Gastrocnemius medialis (tissue), 4 donors: ENCODE results near the gene KCMF1. TPM values are rescaled to one million over a fixed set of nuclear protein-coding genes. Genes with fewer than 3 reads are reported as not detected.

ENCODE experiments used
- ATAC-seq, 2 donors: fragments of 150-250 bp; one replicate each; pipeline ENCODE4 v1.9.1; 2016
- DNase-seq, 2 donors: peaks; one replicate each; pipeline ENCODE4 v3.0.0-alpha.2; 2019
- H3K27ac ChIP-seq, 4 donors: fragments of 200-600 bp; sonication (generic); 1 replicate in 1 of 4; 2 replicates in 3 of 4; pipeline ENCODE4 v1.5.1; 2016 to 2018; ENCODE audit warnings: mild to moderate bottlenecking in 2 of 4, moderate library complexity in 1 of 4
- H3K27me3 ChIP-seq, 3 donors: fragments of 200-600 bp; sonication (generic) in 2 of 3; 1 replicate in 1 of 3; 2 replicates in 2 of 3; pipeline versions ENCODE4 v1.5.1 to v1.6.0; 2016 to 2019; ENCODE audit warnings: mild to moderate bottlenecking in 1 of 3, moderate library complexity in 1 of 3
- H3K36me3 ChIP-seq, 2 donors: fragments of 200-600 bp; sonication (generic) in 1 of 2; one replicate each; pipeline ENCODE4 v1.5.1; 2017 to 2018
- H3K4me1 ChIP-seq, 2 donors: fragments of 200-600 bp; sonication (generic) in 1 of 2; one replicate each; pipeline ENCODE4 v1.5.1; 2016 to 2017; ENCODE audit warnings: mild to moderate bottlenecking in 2 of 2
- H3K4me3 ChIP-seq, 4 donors: fragments of 200-600 bp; sonication (generic) in 3 of 4; 1 replicate in 1 of 4; 2 replicates in 3 of 4; pipeline ENCODE4 v1.5.1; 2016 to 2019; ENCODE audit warnings: mild to moderate bottlenecking in 2 of 4
- H3K9me3 ChIP-seq, 3 donors: fragments of 200-600 bp; sonication (generic) in 2 of 3; 1 replicate in 1 of 3; 2 replicates in 2 of 3; pipeline ENCODE4 v1.5.1; 2016 to 2019
- POLR2A ChIP-seq, 2 donors: fragments of 450-650 bp; IDR thresholded peaks; one replicate each; pipeline ENCODE4 v1.6.1; 2017; ENCODE audit warnings: antibody characterized with exemption in 2 of 2, mild to moderate bottlenecking in 2 of 2, moderate library complexity in 2 of 2
- in situ Hi-C, 4 donors: fragments of 200-750 bp; cut with MboI; loops; one replicate each; pipeline versions ENCODE4 v1.15.0 to v1.8.0; 2017; ENCODE audit warnings: low sequenced_read_pairs in 4 of 4
- intact Hi-C: fragments of 100-400 bp; cut with DNase I; formaldehyde crosslinking; loops from one replicate; pipeline ENCODE4 v1.15.1; 2023; ENCODE audit warnings: low total_unique reads
- total RNA-seq, 4 donors: library from RNA; depleted of rRNA; stranded (reverse); fragments of >200 nt; gene quantifications; one replicate each; pipeline versions ENCODE4 v1.1.0 to v1.2.3, GENCODE V29; 2016
- TF ChIP-seq, protein P1 (sequence below), 5 experiments: fragments of 450-650 bp in 3 of 5; fragments of 200-600 bp in 2 of 5; sonication (generic) in 2 of 5; IDR thresholded peaks in 4 of 5; conservative IDR thresholded peaks in 1 of 5; 1 replicate in 4 of 5; 2 replicates in 1 of 5; pipeline ENCODE4 v1.5.1; 2016 to 2019; ENCODE audit warnings: antibody characterized with exemption in 5 of 5, mild to moderate bottlenecking in 3 of 5, moderate library complexity in 3 of 5

Gene KCMF1
- total RNA-seq, 4 donors from 2014 or later, result 158 to 178 (median 165) TPM

DNA sequence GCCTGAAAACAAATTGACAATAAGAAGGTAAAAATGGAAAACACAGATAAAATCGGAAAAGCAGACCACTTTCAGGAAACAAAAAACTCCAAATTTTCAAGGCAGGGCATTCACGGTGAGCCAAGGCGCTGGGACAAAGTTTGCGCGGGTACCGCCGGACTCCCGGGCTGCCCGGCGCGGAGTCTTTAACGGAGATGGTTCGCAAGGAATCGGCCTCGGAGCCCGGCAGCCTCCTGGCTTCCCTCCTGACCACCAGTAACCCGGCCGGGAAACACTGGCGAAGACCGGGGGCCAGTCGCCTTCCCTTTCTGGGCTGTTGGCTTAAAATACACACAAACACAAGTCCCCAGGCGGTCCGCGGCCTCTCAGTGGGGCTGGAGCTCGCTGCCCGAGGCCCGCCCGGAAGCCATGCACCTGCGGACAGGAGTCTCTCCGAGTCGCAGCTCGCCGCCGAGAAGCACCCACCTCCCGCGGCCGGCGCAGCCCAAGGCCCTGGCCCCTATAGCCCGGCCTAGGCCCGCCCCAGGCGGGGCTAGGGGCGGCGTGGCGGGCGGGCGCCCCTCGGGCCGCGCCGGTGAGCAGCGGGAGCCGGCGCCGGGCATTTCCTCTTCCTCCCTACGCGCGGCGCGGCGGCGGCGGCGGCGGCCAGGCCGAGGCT lies 622 bp upstream of the KCMF1 start:
- peaks cover 45 to 47% of the 10 kb centered on the region in 2 donors for H3K4me1 ChIP-seq
- no peaks in the 10 kb centered on the region for H3K27me3 ChIP-seq
- no peaks in the 10 kb centered on the region for H3K9me3 ChIP-seq
- intact Hi-C loops (loop anchor here (2.0 kb wide), 1 partner anchor 46 kb away; no protein-coding TSS in a partner anchor), in situ Hi-C loops (no loop called here)
- peaks cover 0 to 3% of the 10 kb centered on the region in 2 donors for H3K36me3 ChIP-seq
- peak overlapping the region; percentile 81 to 96 (median 92) for H3K4me3 ChIP-seq
- peak overlapping the region; percentile 92 to 99 (median 97) for H3K27ac ChIP-seq
- DNase-seq, result peak; percentile 36 to 59
- TF ChIP-seq, protein P1, sequence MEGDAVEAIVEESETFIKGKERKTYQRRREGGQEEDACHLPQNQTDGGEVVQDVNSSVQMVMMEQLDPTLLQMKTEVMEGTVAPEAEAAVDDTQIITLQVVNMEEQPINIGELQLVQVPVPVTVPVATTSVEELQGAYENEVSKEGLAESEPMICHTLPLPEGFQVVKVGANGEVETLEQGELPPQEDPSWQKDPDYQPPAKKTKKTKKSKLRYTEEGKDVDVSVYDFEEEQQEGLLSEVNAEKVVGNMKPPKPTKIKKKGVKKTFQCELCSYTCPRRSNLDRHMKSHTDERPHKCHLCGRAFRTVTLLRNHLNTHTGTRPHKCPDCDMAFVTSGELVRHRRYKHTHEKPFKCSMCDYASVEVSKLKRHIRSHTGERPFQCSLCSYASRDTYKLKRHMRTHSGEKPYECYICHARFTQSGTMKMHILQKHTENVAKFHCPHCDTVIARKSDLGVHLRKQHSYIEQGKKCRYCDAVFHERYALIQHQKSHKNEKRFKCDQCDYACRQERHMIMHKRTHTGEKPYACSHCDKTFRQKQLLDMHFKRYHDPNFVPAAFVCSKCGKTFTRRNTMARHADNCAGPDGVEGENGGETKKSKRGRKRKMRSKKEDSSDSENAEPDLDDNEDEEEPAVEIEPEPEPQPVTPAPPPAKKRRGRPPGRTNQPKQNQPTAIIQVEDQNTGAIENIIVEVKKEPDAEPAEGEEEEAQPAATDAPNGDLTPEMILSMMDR (IDR thresholded peaks at IDR 0.05 in 4 of 5, conservative IDR thresholded peaks at IDR 0.05 in 1 of 5), result no peak
- TF ChIP-seq POLR2A (IDR thresholded peaks at IDR 0.05), result peak; percentile 27 to 38
- ATAC-seq, result peak; percentile 44 to 45

DNA sequence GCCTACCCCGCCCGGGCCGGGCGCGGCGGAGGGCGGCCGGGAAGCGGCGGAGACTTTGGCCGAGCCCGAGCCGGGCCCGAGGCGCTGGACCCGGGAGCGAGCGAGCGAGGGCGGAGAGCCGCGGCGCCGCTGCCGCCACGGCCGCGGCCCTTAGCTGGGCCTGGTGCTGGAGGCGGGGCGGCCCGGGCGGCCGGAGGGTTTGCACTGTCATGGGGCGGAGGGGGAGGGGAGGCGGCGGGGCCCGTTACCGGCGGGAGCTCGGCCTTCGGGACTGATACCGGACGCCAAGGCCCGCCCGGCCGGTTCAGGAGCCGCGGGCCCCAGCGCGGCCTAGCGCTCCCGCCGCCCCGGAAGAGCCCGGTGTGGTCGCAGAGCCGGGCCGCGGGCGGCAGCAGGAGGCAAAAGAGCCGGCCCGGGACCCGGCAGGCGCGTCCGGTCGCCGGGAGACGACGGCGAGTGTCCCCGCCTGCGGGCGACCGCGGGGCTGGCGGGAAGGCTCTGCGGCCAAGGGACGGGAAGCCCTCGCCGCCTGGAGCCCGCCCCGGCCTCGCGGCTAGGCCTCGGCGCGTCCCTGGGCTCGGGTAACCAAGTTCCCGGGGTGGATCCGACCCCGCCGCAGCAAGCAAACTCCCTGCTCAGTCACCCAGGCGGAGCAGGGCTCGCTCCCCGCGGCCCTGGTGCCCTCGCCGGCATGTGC lies 697 bp downstream of the KCMF1 start:
- ATAC-seq (peak; percentile 63 to 70), DNase-seq (peak; percentile 38 to 50)
- TF ChIP-seq POLR2A (IDR thresholded peaks at IDR 0.05), result peak; percentile 36 to 41
- TF ChIP-seq, protein P1 (IDR thresholded peaks at IDR 0.05 in 4 of 5, conservative IDR thresholded peaks at IDR 0.05 in 1 of 5), result no peak
- H3K9me3 ChIP-seq, result no peaks in the 10 kb centered on the region
- H3K4me3 ChIP-seq, result peak overlapping the region; percentile 64 to 91 (median 81)
- intact Hi-C loops (loop anchor here (2.0 kb wide), 1 partner anchor 45 kb away; no protein-coding TSS in a partner anchor), in situ Hi-C loops (no loop called here)
- H3K4me1 ChIP-seq, result peaks cover 58 to 60% of the 10 kb centered on the region in 2 donors
- H3K36me3 ChIP-seq, result no peaks in the 10 kb centered on the region
- H3K27me3 ChIP-seq, result no peaks in the 10 kb centered on the region
- peak overlapping the region; percentile 84 to 98 (median 94) for H3K27ac ChIP-seq

DNA sequence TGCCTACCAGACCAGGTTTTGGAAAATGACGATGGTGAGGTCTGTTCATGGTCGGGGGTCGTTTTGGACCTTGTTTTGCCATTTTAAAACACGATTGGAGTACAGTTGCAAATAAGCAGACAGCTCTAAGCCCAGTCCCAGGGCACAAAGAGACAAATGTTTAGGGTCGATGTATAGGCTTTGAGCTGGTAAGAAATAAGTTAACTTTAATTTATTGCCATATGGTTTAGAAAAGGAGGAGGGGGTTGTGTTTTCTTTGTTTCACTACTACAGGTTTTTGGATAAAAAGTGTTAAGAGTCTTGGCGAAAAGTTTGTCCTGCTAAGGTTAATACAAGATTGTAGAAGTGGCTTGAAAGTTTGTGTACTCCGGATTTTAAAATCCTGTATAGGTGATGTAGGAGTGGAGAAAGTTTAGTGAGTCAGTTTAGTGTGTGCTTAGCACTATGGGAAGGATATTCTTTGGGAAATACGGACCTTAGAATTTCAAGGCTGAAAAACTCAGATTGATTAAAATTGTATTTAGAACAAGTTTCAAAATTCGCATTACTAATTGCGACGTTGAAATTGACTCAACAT lies 1.3 kb downstream of the KCMF1 start:
- in situ Hi-C loops (no loop called here), intact Hi-C loops (no loop called here)
- Histone ChIP-seq H3K27me3 (no peaks in the 10 kb centered on the region), H3K4me3 (peak overlapping the region; percentile 64 to 91 (median 81)), H3K36me3 (no peaks in the 10 kb centered on the region), H3K27ac (peak overlapping the region; percentile 84 to 98 (median 94)), H3K9me3 (no peaks in the 10 kb centered on the region), H3K4me1 (peaks cover 62 to 63% of the 10 kb centered on the region in 2 donors)
- no peak for ATAC-seq
- no peak for DNase-seq
- TF ChIP-seq, protein P1 (IDR thresholded peaks at IDR 0.05 in 4 of 5, conservative IDR thresholded peaks at IDR 0.05 in 1 of 5), result no peak
- TF ChIP-seq POLR2A (IDR thresholded peaks at IDR 0.05), result no peak

DNA sequence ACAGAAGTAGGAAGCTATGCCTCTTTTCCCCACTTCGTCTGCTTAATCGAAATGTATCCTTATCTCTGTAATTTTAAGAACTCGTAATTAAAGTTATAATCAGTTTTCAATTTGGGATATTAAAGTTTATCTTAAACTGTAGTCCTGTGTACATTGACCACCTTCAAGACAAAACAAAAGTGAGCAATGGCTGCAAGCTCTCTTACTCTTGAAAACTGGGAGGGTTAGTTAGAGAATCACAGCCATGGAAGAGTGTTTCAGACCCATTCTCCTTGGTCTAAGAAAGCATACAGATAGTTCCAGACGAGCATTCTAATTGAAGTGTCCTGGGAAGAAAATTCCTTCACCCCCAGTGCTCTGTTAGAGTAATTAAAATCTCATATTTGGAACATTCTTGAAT lies 2.0 kb downstream of the KCMF1 start:
- DNase-seq (no peak), ATAC-seq (no peak)
- peak overlapping the region; percentile 64 to 91 (median 81) for H3K4me3 ChIP-seq
- no peaks in the 10 kb centered on the region for H3K27me3 ChIP-seq
- intact Hi-C loops, result no loop called here
- peaks cover 60 to 63% of the 10 kb centered on the region in 2 donors for H3K4me1 ChIP-seq
- no peaks in the 10 kb centered on the region for H3K9me3 ChIP-seq
- H3K27ac ChIP-seq, result peak overlapping the region; percentile 84 to 98 (median 94)
- TF ChIP-seq POLR2A (IDR thresholded peaks at IDR 0.05), result no peak
- TF ChIP-seq, protein P1 (IDR thresholded peaks at IDR 0.05 in 4 of 5, conservative IDR thresholded peaks at IDR 0.05 in 1 of 5), result no peak
- no peaks in the 10 kb centered on the region for H3K36me3 ChIP-seq
- in situ Hi-C loops, result no loop called here
